GM12801 (cell line): ENCODE data around the gene CMTM2.

Source experiments
- CTCF ChIP-seq: IDR thresholded peaks from one replicate; pipeline ENCODE4 v1.5.1; 2011; ENCODE audit warnings: control low read depth; ENCODE audit not compliant: insufficient read length; ENCODE audit errors: extremely low read depth

Gene CMTM2

GRCh38 chr16:66591018-66591417, 11.8 kb downstream of the CMTM2 start:
- no peak for TF ChIP-seq CTCF

GRCh38 chr16:66592241-66592640, 13.0 kb downstream of the CMTM2 start:
- TF ChIP-seq CTCF: no peak

- no peak for TF ChIP-seq CTCF
Observed at GRCh38 chr16:66592814-66593213, 13.6 kb downstream of the CMTM2 start.

GRCh38 chr16:66594739-66595138, 15.5 kb downstream of the CMTM2 start:
- no peak for TF ChIP-seq CTCF

GRCh38 chr16:66596986-66597848, 18.0 kb downstream of the CMTM2 start:
- no peak for TF ChIP-seq CTCF

- no peak for TF ChIP-seq CTCF
Observed at GRCh38 chr16:66598111-66598510, 18.8 kb downstream of the CMTM2 start.

- TF ChIP-seq CTCF: no peak
Observed at GRCh38 chr16:66599726-66600125, 20.5 kb downstream of the CMTM2 start.

- TF ChIP-seq CTCF: no peak
Observed at GRCh38 chr16:66600477-66600876, 21.2 kb downstream of the CMTM2 start.
